HepG2 (cell line): Measurements from ENCODE around the gene BAIAP2L1.

ENCODE experiments used
- ATF2 ChIP-seq: sonication (generic); formaldehyde crosslinking; IDR thresholded peaks from 2 replicates; pipeline ENCODE4 v1.4.0; 2020; ENCODE audit warnings: missing genetic modification reagents
- CTCF ChIP-seq: sonication (generic); formaldehyde crosslinking; IDR thresholded peaks from 2 replicates; pipeline ENCODE4 v1.5.0; 2020; ENCODE audit warnings: mild to moderate bottlenecking, missing genetic modification reagents, moderate library complexity
- MTA1 ChIP-seq: sonication (generic); formaldehyde crosslinking; IDR thresholded peaks from 2 replicates; pipeline ENCODE4 v1.4.0; 2020; ENCODE audit warnings: missing genetic modification reagents, mild to moderate bottlenecking, borderline replicate concordance
- PHF20 ChIP-seq: sonication (generic); formaldehyde crosslinking; IDR thresholded peaks from 2 replicates; pipeline ENCODE4 v1.5.0; 2020; ENCODE audit warnings: mild to moderate bottlenecking, missing genetic modification reagents
- SMC3 ChIP-seq: IDR thresholded peaks from 2 replicates; pipeline ENCODE4 v1.6.1; 2011; ENCODE audit warnings: low read length, improper control_type of control experiment
- TAF1 ChIP-seq: sonication (generic); formaldehyde crosslinking; IDR thresholded peaks from 2 replicates; pipeline ENCODE4 v1.4.0; 2020; ENCODE audit warnings: missing genetic modification reagents
- TCF7L2 ChIP-seq: IDR thresholded peaks from 2 replicates; pipeline ENCODE4 v1.6.1; 2011; ENCODE audit warnings: mild to moderate bottlenecking, low read depth, low read length, moderate library complexity
- ZNF574 ChIP-seq: sonication (generic); formaldehyde crosslinking; IDR thresholded peaks from 2 replicates; pipeline ENCODE4 v1.4.0; 2020; ENCODE audit warnings: missing genetic modification reagents

- TF ChIP-seq CTCF (CRISPR knock-in tag) (no peak), SMC3 (no peak), PHF20 (CRISPR knock-in tag) (no peak), ATF2 (CRISPR knock-in tag) (no peak), TCF7L2 (no peak), ZNF574 (CRISPR knock-in tag) (no peak), TAF1 (CRISPR knock-in tag) (no peak), MTA1 (CRISPR knock-in tag) (no peak)
Observed at GRCh38 chr7:98244871-98245270, 156.0 kb downstream of the BAIAP2L1 start.
